Right lobe of liver (tissue), 6 donors: Measurements from ENCODE around the gene DLG2. TPM values are rescaled to one million over a fixed set of nuclear protein-coding genes. Genes with fewer than 3 reads are reported as not detected.

ENCODE experiments used
- ATAC-seq, 4 donors: fragments of 200-7000 bp; cut with Tn5 transposase; one replicate each; pipeline ENCODE4 v1.9.1; 2020; ENCODE audit warnings: mild to moderate bottlenecking in 4 of 4, moderate library complexity in 4 of 4
- DNase-seq, 3 donors: peaks; one replicate each; pipeline ENCODE4 v3.0.0-alpha.2; 2020
- H3K27ac ChIP-seq, 3 donors: fragments of 200-600 bp; one replicate each; pipeline ENCODE4 v1.8.0; 2022
- H3K27me3 ChIP-seq, 2 donors: fragments of 200-600 bp; one replicate each; pipeline ENCODE4 v1.8.0; 2022
- H3K36me3 ChIP-seq, 4 donors: fragments of 200-600 bp; sonication (generic) in 1 of 4; one replicate each; pipeline versions ENCODE4 v1.5.1 to v1.8.0; 2017 to 2022; ENCODE audit warnings: control low read depth in 1 of 4
- H3K4me1 ChIP-seq, 4 donors: fragments of 200-600 bp; sonication (generic) in 1 of 4; one replicate each; pipeline versions ENCODE4 v1.5.1 to v1.8.0; 2017 to 2022; ENCODE audit warnings: control low read depth in 1 of 4
- H3K4me3 ChIP-seq, 3 donors: fragments of 200-600 bp; one replicate each; pipeline ENCODE4 v1.8.0; 2022
- H3K9me3 ChIP-seq, 4 donors: fragments of 200-600 bp; sonication (generic) in 1 of 4; one replicate each; pipeline versions ENCODE4 v1.5.1 to v1.8.0; 2017 to 2022; ENCODE audit warnings: control low read depth in 1 of 4
- POLR2A ChIP-seq: fragments of 450-650 bp; IDR thresholded peaks from one replicate; pipeline ENCODE4 v1.6.1; 2017; ENCODE audit warnings: antibody characterized with exemption, mild to moderate bottlenecking
- WGBS: methylation state at CpG from one replicate; pipeline ENCODE4 v1.1.6; 2018; ENCODE audit warnings: low coverage, low lambda C conversion rate; ENCODE audit not compliant: insufficient coverage; ENCODE audit errors: missing lambda C conversion rate; 5-methylcytosine and 5-hydroxymethylcytosine counted together
- intact Hi-C, 2 donors: fragments of 100-400 bp; cut with DNase I; formaldehyde crosslinking; loops; one replicate each; pipeline versions ENCODE4 v1.11.2 to v1.14.1; 2022
- total RNA-seq, 6 experiments: library from RNA; depleted of rRNA in 2 of 6; stranded (reverse); fragments of >200 nt in 2 of 6; fragmentation: NEBNext Ultra II Directional in 3 of 6; extraction: Animal tissue kit (Norgen Biotek cat#: 25700) in 3 of 6; gene quantifications; one replicate each; pipeline versions ENCODE4 v1.1.0 to v1.2.4, GENCODE V29; 2016 to 2023
- TF ChIP-seq, protein P1 (sequence below), 4 donors: fragments of 200-600 bp in 3 of 4; fragments of 450-650 bp in 1 of 4; IDR thresholded peaks; one replicate each; pipeline versions ENCODE4 v1.5.1 to v1.8.0; 2016 to 2022; ENCODE audit warnings: antibody characterized with exemption in 4 of 4, mild to moderate bottlenecking in 2 of 4
- donor health status: DM: no; HTN: yes; CAD: no.
- donor health status: DM: no; HTN: no; CAD: no.
- donor health status: DM: no; HTN: no; CAD: no.
- donor health status: DM: no; HTN: yes; CAD: no.
- donor health status: DM: no; HTN: yes; CAD: no.

Gene DLG2
- total RNA-seq, 6 experiments from 2014 or later = 1.2 to 6.4 (median 2.5) TPM

DNA sequence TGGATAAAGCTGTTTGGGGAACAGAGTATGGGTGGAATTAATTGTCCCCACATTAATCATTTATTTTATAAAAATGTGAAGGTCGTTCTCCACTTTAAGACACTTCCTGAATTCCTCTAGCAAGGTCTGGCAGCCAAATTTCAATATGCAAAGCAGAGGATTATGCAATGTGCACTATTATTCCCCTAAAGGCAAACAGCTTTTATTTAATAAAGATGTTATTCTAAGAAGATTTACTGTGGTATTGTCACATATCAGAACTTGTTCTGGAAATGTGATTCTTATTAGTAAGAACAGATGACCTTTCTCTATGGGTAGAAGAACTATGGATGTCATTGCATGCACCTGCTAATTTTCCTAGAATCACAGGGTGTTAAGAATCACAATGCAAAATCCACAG is 1212.2 kb downstream of the DLG2 start:
- no peak overlapping the region for H3K4me3 ChIP-seq
- H3K27me3 ChIP-seq = no peaks in the 10 kb centered on the region
- no peaks in the 10 kb centered on the region for H3K9me3 ChIP-seq
- no peaks in the 10 kb centered on the region for H3K4me1 ChIP-seq
- H3K36me3 ChIP-seq = no peaks in the 10 kb centered on the region
- no peak overlapping the region for H3K27ac ChIP-seq
- 17% methylated on average over 1 of the region's 1 CpG for WGBS
- no peak for DNase-seq
- intact Hi-C loops = no loop called here
- no peak for ATAC-seq
- no peak for TF ChIP-seq POLR2A
- TF ChIP-seq, protein P1, sequence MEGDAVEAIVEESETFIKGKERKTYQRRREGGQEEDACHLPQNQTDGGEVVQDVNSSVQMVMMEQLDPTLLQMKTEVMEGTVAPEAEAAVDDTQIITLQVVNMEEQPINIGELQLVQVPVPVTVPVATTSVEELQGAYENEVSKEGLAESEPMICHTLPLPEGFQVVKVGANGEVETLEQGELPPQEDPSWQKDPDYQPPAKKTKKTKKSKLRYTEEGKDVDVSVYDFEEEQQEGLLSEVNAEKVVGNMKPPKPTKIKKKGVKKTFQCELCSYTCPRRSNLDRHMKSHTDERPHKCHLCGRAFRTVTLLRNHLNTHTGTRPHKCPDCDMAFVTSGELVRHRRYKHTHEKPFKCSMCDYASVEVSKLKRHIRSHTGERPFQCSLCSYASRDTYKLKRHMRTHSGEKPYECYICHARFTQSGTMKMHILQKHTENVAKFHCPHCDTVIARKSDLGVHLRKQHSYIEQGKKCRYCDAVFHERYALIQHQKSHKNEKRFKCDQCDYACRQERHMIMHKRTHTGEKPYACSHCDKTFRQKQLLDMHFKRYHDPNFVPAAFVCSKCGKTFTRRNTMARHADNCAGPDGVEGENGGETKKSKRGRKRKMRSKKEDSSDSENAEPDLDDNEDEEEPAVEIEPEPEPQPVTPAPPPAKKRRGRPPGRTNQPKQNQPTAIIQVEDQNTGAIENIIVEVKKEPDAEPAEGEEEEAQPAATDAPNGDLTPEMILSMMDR (IDR thresholded peaks at IDR 0.05) = no peak

DNA sequence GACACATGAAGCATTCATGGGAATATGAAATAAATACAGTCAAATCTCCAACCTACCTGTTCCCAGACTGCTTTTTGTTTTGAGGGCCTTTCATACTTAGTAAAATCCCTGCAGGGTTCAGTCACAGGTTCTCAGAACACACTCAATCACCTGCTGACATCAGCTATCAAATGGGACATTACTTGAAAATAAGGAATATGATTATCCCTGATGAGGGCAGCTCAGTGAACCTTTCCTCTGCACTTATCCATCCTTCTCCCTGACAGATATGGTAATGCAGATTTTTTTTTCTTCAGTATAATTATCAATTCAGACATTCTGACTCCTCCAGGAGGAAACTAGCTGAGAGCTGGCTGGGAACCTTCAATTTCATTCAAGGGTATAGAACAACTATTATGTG is 1213.6 kb downstream of the DLG2 start:
- Histone ChIP-seq H3K4me1 (no peaks in the 10 kb centered on the region), H3K27ac (no peak overlapping the region), H3K9me3 (no peaks in the 10 kb centered on the region), H3K27me3 (no peaks in the 10 kb centered on the region), H3K36me3 (no peaks in the 10 kb centered on the region), H3K4me3 (no peak overlapping the region)
- intact Hi-C loops = no loop called here
- DNase-seq (no peak), ATAC-seq (no peak)
- no peak for TF ChIP-seq POLR2A
- TF ChIP-seq, protein P1 (IDR thresholded peaks at IDR 0.05) = no peak

DNA sequence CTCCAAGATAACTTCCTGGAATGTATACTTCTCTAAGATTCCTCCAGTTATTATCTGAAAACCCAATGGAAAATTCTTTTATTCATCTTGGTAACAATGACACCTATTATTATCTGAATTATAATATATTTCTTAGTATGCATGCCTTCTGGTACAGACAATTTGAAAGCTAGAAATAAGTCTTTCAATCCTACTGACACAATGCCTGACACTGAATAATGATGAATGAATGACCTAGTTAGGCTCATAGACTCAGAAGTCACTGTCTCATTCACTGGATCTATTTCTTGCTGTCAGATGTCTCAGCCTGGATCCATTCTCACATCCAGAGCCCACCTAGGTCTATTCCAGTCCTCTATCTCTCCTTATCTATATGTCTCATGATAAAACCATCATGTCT is 1214.3 kb downstream of the DLG2 start:
- H3K27ac ChIP-seq = no peak overlapping the region
- ATAC-seq (no peak), DNase-seq (no peak)
- intact Hi-C loops = no loop called here
- no peaks in the 10 kb centered on the region for H3K27me3 ChIP-seq
- no peaks in the 10 kb centered on the region for H3K4me1 ChIP-seq
- H3K36me3 ChIP-seq = no peaks in the 10 kb centered on the region
- TF ChIP-seq POLR2A = no peak
- TF ChIP-seq, protein P1 (IDR thresholded peaks at IDR 0.05) = no peak
- no peak overlapping the region for H3K4me3 ChIP-seq
- no peaks in the 10 kb centered on the region for H3K9me3 ChIP-seq

DNA sequence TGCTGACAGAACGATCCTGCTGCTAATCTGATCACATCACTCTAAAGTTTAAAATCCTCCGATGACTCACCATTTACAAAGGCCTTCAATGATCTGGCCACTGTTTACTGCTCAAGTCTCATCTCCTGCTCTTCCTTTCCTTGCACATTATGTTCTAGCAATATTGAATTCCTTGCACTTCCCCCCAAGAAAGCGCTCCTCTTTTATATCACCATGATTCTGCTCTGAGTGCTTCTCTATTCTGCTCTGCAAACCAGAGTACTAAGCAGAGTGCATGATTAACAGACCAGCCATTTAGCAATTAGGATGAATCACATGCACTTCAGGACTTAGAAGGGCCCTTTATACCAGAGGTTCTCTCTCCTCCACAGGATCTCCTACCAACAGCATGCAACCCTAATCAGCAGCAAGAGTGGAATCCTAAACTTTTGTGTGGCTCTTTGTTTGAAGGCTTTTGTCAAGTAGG is 1218.2 kb downstream of the DLG2 start:
- Histone ChIP-seq H3K36me3 (no peaks in the 10 kb centered on the region), H3K27ac (no peak overlapping the region), H3K27me3 (no peaks in the 10 kb centered on the region), H3K9me3 (no peaks in the 10 kb centered on the region), H3K4me3 (no peak overlapping the region), H3K4me1 (no peaks in the 10 kb centered on the region)
- WGBS = 74% methylated on average over 3 of the region's 3 CpGs
- TF ChIP-seq POLR2A = no peak
- TF ChIP-seq, protein P1 (IDR thresholded peaks at IDR 0.05) = no peak
- DNase-seq (no peak), ATAC-seq (no peak)
- intact Hi-C loops = no loop called here

DNA sequence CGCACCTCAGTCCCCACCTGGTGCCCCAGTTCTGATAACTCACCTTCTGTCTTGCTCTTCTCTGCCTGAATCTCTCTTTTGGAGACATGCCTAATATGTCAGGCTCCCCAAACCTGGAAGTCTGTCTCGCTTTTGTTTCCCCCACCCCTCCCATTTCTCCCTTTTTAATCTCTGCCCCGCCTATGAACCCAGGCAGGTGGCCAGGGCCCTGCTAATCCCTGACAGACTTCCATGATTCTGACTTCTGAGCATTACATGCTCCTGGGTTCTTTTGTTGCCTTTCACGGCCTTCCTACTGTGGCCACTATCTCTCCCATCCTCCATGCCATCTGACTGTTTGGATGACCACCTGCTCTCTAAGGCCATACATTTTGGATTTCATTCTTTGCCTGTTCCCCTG is 1220.1 kb downstream of the DLG2 start:
- TF ChIP-seq, protein P1 (IDR thresholded peaks at IDR 0.05) = no peak
- no peak for TF ChIP-seq POLR2A
- Histone ChIP-seq H3K9me3 (no peaks in the 10 kb centered on the region), H3K36me3 (no peaks in the 10 kb centered on the region), H3K4me3 (no peak overlapping the region), H3K4me1 (no peaks in the 10 kb centered on the region), H3K27ac (no peak overlapping the region), H3K27me3 (no peaks in the 10 kb centered on the region)
- no peak for ATAC-seq
- DNase-seq = no peak
- 81% methylated on average over 4 of the region's 4 CpGs for WGBS
- intact Hi-C loops = no loop called here
